Measurements from ENCODE around the gene QSOX2.

The QSOX2 gene

DNA sequence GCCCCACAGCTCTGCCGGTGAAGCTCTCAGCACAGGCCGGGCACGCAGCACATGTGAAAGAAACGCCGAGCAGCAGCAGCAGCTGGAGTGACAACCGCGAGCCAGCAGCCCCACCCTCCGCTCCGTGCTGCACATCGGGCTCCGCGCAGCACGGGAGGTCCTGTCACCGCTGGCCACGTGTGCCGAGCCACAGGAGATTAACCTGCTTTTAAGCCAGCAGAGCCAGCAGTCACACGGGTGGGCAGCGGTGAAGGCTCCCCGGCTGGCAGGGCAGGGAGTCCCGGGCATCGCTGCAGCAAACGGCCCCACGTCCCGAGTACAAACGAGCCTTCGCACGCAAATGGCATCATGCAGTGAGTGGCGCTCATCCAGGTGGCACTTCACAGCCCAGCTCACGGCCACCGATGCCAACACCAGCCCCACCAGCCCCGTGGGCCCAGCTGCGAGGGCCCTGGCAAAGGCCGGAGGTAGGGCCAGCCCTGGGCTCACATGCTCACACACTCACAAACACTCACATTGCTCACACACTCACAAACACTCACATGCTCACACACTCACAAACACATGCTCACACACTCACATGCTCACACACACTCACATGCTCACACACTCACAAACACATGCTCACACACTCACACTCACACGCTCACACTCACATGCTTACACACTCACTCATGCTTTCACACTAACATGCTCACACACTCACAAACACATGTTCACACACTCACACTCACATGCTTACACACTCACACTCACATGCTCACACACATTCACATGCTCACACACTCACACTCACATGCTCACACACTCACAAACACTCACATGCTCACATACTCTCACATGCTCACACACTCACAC, 47.2 kb upstream of the QSOX2 start:
- TF ChIP-seq REST (IDR thresholded peaks at IDR 0.05; ENCODE audit: insufficient read depth in 1 of 2, low read depth in 2 of 2, low read length in 2 of 2) (no peak), POLR2AphosphoS5 (IDR thresholded peaks at IDR 0.05; ENCODE audit: low read depth, low read length) (no peak), FOXP2 (optimal IDR thresholded peaks at IDR 0.05; ENCODE audit: borderline replicate concordance, extremely low read depth, extremely low read length, insufficient read depth) (no peak), TAF1 (IDR thresholded peaks at IDR 0.05; ENCODE audit: borderline replicate concordance, insufficient read depth, low read length) (no peak), SIN3A (IDR thresholded peaks at IDR 0.05; ENCODE audit: borderline replicate concordance, insufficient read depth, low read length) (no peak)

DNA sequence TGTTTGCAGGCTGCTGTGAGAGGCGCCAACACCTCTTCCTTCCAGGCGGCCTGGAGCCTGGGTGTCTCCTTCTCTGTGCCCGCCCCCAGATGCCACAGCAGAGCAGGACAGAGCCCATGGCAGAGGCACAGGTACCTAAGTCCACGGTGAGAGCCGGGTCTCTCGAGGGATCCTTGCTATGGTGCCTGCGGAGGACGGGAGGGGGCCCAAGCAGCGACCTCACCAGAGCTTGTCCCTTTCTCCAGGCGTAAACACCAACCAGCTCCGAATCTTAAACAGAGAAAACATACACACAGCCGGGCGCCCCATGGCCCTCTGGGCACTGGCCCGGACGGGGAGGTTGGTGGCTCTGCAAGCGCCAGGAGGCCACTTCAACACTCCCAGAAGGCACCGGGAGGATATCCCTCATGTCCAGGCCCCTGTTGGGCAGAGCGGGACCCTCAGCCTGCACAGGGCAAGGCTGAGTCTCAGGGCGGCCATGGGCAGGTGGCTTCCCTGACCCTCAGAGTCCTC, 46.5 kb upstream of the QSOX2 start:
- TF ChIP-seq FOXP2 (optimal IDR thresholded peaks at IDR 0.05; ENCODE audit: borderline replicate concordance, extremely low read depth, extremely low read length, insufficient read depth) (no peak), POLR2AphosphoS5 (IDR thresholded peaks at IDR 0.05; ENCODE audit: low read depth, low read length) (no peak), TAF1 (IDR thresholded peaks at IDR 0.05; ENCODE audit: borderline replicate concordance, insufficient read depth, low read length) (no peak), SIN3A (IDR thresholded peaks at IDR 0.05; ENCODE audit: borderline replicate concordance, insufficient read depth, low read length) (no peak), REST (IDR thresholded peaks at IDR 0.05; ENCODE audit: insufficient read depth in 1 of 2, low read depth in 2 of 2, low read length in 2 of 2) (no peak)

- TF ChIP-seq POLR2AphosphoS5 (IDR thresholded peaks at IDR 0.05; ENCODE audit: low read depth, low read length) (no peak), FOXP2 (optimal IDR thresholded peaks at IDR 0.05; ENCODE audit: borderline replicate concordance, extremely low read depth, extremely low read length, insufficient read depth) (no peak), SIN3A (IDR thresholded peaks at IDR 0.05; ENCODE audit: borderline replicate concordance, insufficient read depth, low read length) (no peak), TAF1 (IDR thresholded peaks at IDR 0.05; ENCODE audit: borderline replicate concordance, insufficient read depth, low read length) (no peak), REST (IDR thresholded peaks at IDR 0.05; ENCODE audit: insufficient read depth in 1 of 2, low read depth in 2 of 2, low read length in 2 of 2) (no peak)
Observed at GRCh38 chr9:136291306-136292025, 45.9 kb upstream of the QSOX2 start.

DNA sequence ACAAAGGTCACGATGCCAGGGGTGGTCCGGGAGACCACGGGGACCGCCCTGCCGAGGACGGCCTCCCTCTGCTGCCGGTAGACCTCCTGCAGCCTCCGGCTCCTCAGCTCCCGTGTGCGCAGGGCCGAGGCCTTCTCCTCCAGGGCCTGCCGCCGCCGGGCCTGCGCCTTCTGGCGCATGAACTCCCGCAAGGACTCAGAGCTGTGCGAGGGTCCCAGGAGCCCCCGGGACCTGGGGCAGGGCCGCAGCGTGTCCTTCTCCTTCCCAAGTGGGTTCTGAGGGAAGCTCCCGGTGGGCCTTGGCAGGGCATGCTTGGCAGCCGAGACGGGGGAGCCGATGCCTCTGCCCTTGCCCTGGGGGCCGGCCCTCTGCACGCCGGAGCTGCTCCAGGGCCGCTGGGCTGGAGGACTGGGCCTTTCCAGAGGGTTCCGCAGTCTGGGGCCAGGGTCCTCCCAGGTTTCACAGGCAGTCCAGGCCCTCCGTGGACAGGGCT, 44.9 kb upstream of the QSOX2 start:
- TF ChIP-seq TAF1 (IDR thresholded peaks at IDR 0.05; ENCODE audit: borderline replicate concordance, insufficient read depth, low read length) (no peak), REST (IDR thresholded peaks at IDR 0.05; ENCODE audit: insufficient read depth in 1 of 2, low read depth in 2 of 2, low read length in 2 of 2) (no peak), SIN3A (IDR thresholded peaks at IDR 0.05; ENCODE audit: borderline replicate concordance, insufficient read depth, low read length) (no peak)

Measured in PFSK-1 (cell line).